Transverse colon (tissue), 4 donors: ENCODE results near the gene ZNF229. TPM values are rescaled to one million over a fixed set of nuclear protein-coding genes. Genes with fewer than 3 reads are reported as not detected.

ENCODE experiments used
- DNase-seq: peaks from one replicate; pipeline ENCODE4 v3.0.0-alpha.2; 2019
- H3K27ac ChIP-seq, 4 donors: fragments of 200-600 bp; sonication (generic); 2 replicates each; pipeline ENCODE4 v1.5.1; 2016 to 2018; ENCODE audit warnings: inconsistent platforms in 4 of 4
- H3K27me3 ChIP-seq: fragments of 200-600 bp; sonication (generic); 2 replicates; pipeline ENCODE4 v1.5.1; 2017; ENCODE audit warnings: inconsistent platforms
- H3K36me3 ChIP-seq, 4 donors: fragments of 200-600 bp; sonication (generic); 2 replicates each; pipeline ENCODE4 v1.5.1; 2017 to 2019; ENCODE audit warnings: inconsistent platforms in 4 of 4
- H3K4me1 ChIP-seq, 4 donors: fragments of 200-600 bp; sonication (generic); 2 replicates each; pipeline ENCODE4 v1.5.1; 2017 to 2020; ENCODE audit warnings: inconsistent platforms in 4 of 4
- H3K4me3 ChIP-seq, 4 donors: fragments of 200-600 bp; sonication (generic); 1 replicate in 1 of 4; 2 replicates in 3 of 4; pipeline versions ENCODE4 v1.5.1 to v1.6.1; 2017 to 2019; ENCODE audit warnings: inconsistent platforms in 4 of 4
- H3K9me3 ChIP-seq, 2 donors: fragments of 200-600 bp; sonication (generic); 2 replicates each; pipeline ENCODE4 v1.5.1; 2017 to 2019; ENCODE audit warnings: inconsistent platforms in 2 of 2
- EP300 ChIP-seq: sonication (generic); formaldehyde crosslinking; IDR thresholded peaks from one replicate; pipeline ENCODE4 v1.6.1; 2017; ENCODE audit warnings: antibody characterized with exemption, low read depth
- POLR2A ChIP-seq: fragments of 450-650 bp; IDR thresholded peaks from one replicate; pipeline ENCODE4 v1.6.1; 2016; ENCODE audit warnings: antibody characterized with exemption, mild to moderate bottlenecking, moderate library complexity
- POLR2AphosphoS5 ChIP-seq, 3 donors: sonication (generic); formaldehyde crosslinking; IDR thresholded peaks; one replicate each; pipeline ENCODE4 v1.6.1; 2016; ENCODE audit warnings: antibody characterized with exemption in 3 of 3
- WGBS, 2 donors: methylation state at CpG; one replicate each; pipeline ENCODE4 v1.1.5; 2018; ENCODE audit warnings: low coverage in 1 of 2; 5-methylcytosine and 5-hydroxymethylcytosine counted together
- in situ Hi-C, 4 donors: fragments of 200-750 bp; cut with MboI; loops; one replicate each; pipeline versions ENCODE4 v1.15.0 to v1.15.1; 2017; ENCODE audit warnings: low sequenced_read_pairs in 3 of 4, low pct_ligation_motif_present in 1 of 4, low pct_unique_long_range_greater_than_20kb in 1 of 4
- intact Hi-C: fragments of 100-400 bp; cut with DNase I; formaldehyde crosslinking; loops from one replicate; pipeline ENCODE4 v1.15.1; 2023; ENCODE audit warnings: low total_unique reads
- total RNA-seq, 4 donors: library from RNA; depleted of rRNA; stranded (reverse); fragments of >200 nt; gene quantifications; one replicate each; pipeline ENCODE4 v1.1.0, GENCODE V29; 2016
- TF ChIP-seq, protein P1 (sequence below), 5 experiments: fragments of 200-600 bp in 3 of 5; fragments of 450-650 bp in 2 of 5; sonication (generic) in 3 of 5; IDR thresholded peaks; 1 replicate in 2 of 5; 2 replicates in 3 of 5; pipeline ENCODE4 v1.5.1; 2016 to 2017; ENCODE audit warnings: antibody characterized with exemption in 5 of 5, inconsistent platforms in 3 of 5, mild to moderate bottlenecking in 2 of 5, moderate library complexity in 1 of 5

Gene ZNF229
- total RNA-seq, 4 donors from 2014 or later = 0.64 to 7.1 (median 1.1) TPM

DNA sequence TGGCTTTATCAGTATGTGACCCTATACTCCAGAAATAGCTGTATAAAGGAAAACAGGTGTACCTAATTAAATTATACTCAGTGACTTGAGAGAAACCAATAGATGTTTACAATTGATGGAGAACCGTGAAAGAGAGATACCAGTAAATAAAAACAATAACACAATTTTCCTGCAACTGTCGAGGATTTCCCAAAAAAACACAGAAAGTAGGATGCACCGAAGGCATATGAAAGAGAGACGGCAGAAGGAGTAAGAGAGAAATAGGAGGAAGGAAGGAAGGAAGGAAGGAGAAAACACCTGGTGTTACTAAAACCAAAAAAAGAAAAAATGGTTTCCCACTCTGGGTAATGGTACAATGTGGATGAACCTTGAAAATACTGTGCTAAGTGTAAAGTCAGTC is 6.8 kb upstream of the ZNF229 start:
- intact Hi-C loops = no loop called here

GRCh38 chr19:44452367-44452766 is 4.1 kb upstream of the ZNF229 start:
- H3K27ac ChIP-seq = no peak overlapping the region
- intact Hi-C loops (no loop called here), in situ Hi-C loops (no loop called here)
- TF ChIP-seq POLR2A (no peak), EP300 (no peak), POLR2AphosphoS5 (IDR thresholded peaks at IDR 0.05) (no peak)
- TF ChIP-seq, protein P1, sequence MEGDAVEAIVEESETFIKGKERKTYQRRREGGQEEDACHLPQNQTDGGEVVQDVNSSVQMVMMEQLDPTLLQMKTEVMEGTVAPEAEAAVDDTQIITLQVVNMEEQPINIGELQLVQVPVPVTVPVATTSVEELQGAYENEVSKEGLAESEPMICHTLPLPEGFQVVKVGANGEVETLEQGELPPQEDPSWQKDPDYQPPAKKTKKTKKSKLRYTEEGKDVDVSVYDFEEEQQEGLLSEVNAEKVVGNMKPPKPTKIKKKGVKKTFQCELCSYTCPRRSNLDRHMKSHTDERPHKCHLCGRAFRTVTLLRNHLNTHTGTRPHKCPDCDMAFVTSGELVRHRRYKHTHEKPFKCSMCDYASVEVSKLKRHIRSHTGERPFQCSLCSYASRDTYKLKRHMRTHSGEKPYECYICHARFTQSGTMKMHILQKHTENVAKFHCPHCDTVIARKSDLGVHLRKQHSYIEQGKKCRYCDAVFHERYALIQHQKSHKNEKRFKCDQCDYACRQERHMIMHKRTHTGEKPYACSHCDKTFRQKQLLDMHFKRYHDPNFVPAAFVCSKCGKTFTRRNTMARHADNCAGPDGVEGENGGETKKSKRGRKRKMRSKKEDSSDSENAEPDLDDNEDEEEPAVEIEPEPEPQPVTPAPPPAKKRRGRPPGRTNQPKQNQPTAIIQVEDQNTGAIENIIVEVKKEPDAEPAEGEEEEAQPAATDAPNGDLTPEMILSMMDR (IDR thresholded peaks at IDR 0.05) = no peak
- H3K4me1 ChIP-seq = peaks cover 0 to 6% (median 2%) of the 10 kb centered on the region in 4 donors
- H3K4me3 ChIP-seq = no peak overlapping the region
- 91 to 100% methylated on average over 2 to 4 of the region's 4 CpGs for WGBS, 2 donors
- H3K27me3 ChIP-seq = no peaks in the 10 kb centered on the region
- no peaks in the 10 kb centered on the region for H3K36me3 ChIP-seq
- no peak for DNase-seq
- H3K9me3 ChIP-seq = peaks cover 27 to 33% of the 10 kb centered on the region in 2 donors

More for the DNA sequence above, 6.8 kb upstream of the ZNF229 start:
- Histone ChIP-seq H3K4me3 (no peak overlapping the region), H3K27me3 (no peaks in the 10 kb centered on the region), H3K27ac (no peak overlapping the region), H3K36me3 (no peaks in the 10 kb centered on the region), H3K4me1 (no peaks in the 10 kb centered on the region), H3K9me3 (peaks cover 18 to 31% of the 10 kb centered on the region in 2 donors)
- in situ Hi-C loops = no loop called here
- WGBS, 2 donors = 63 to 80% methylated on average over 1 to 4 of the region's 4 CpGs
- no peak for DNase-seq
- no peak for TF ChIP-seq EP300
- TF ChIP-seq POLR2A = no peak
- no peak for TF ChIP-seq POLR2AphosphoS5 (IDR thresholded peaks at IDR 0.05)

DNA sequence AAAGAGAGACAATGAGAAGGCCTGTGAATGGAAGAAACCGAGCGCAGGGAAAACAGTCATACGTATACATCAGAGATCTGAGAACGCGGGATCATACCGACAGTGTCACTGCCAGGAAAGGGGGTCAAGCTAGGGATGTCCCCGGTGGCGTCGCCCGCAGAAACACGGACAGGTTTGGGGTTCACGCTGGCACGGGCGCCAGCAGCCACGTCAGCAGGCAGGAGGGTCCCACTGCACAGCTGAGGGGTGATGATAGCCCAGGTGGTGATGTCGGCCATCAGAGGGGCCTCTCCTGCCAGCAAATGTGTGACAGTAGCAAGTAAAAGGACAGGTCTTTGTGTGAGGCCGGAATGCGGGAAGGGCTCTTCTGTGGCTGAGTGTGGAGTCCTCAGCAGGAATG is 3.4 kb upstream of the ZNF229 start:
- no peak overlapping the region for H3K4me3 ChIP-seq
- peaks cover 0 to 6% (median 2%) of the 10 kb centered on the region in 4 donors for H3K4me1 ChIP-seq
- 89 to 100% methylated on average over 2 to 18 of the region's 18 CpGs for WGBS, 2 donors
- no peak overlapping the region for H3K27ac ChIP-seq
- in situ Hi-C loops (no loop called here), intact Hi-C loops (no loop called here)
- H3K36me3 ChIP-seq = no peaks in the 10 kb centered on the region
- no peaks in the 10 kb centered on the region for H3K27me3 ChIP-seq
- DNase-seq = no peak
- peaks cover 27 to 34% of the 10 kb centered on the region in 2 donors for H3K9me3 ChIP-seq
- TF ChIP-seq, protein P1 (IDR thresholded peaks at IDR 0.05) = no peak
- TF ChIP-seq POLR2A (no peak), EP300 (no peak)

GRCh38 chr19:44438441-44438840 is 9.8 kb downstream of the ZNF229 start:
- no peak for DNase-seq
- H3K9me3 ChIP-seq = peaks cover 53 to 54% of the 10 kb centered on the region in 2 donors
- intact Hi-C loops (no loop called here), in situ Hi-C loops (no loop called here)
- no peak overlapping the region for H3K27ac ChIP-seq
- no peak overlapping the region for H3K4me3 ChIP-seq
- H3K36me3 ChIP-seq = peaks cover 0 to 6% (median 0%) of the 10 kb centered on the region in 4 donors
- no peaks in the 10 kb centered on the region for H3K4me1 ChIP-seq
- TF ChIP-seq POLR2A = no peak
- TF ChIP-seq EP300 = no peak
- TF ChIP-seq, protein P1 (IDR thresholded peaks at IDR 0.05) = no peak
- no peak for TF ChIP-seq POLR2AphosphoS5 (IDR thresholded peaks at IDR 0.05)
- H3K27me3 ChIP-seq = no peaks in the 10 kb centered on the region
- WGBS, 2 donors = 89 to 95% methylated on average over 3 of the region's 3 CpGs

GRCh38 chr19:44435441-44435840 is 12.8 kb downstream of the ZNF229 start:
- no peak for DNase-seq
- H3K27ac ChIP-seq = no peak overlapping the region
- in situ Hi-C loops (no loop called here), intact Hi-C loops (no loop called here)
- H3K27me3 ChIP-seq = no peaks in the 10 kb centered on the region
- no peak overlapping the region for H3K4me3 ChIP-seq
- 69 to 98% methylated on average over 2 of the region's 2 CpGs for WGBS, 2 donors
- TF ChIP-seq POLR2AphosphoS5 (IDR thresholded peaks at IDR 0.05) = no peak
- TF ChIP-seq, protein P1 (IDR thresholded peaks at IDR 0.05) = no peak
- no peak for TF ChIP-seq EP300
- TF ChIP-seq POLR2A = no peak
- peaks cover 48 to 64% of the 10 kb centered on the region in 2 donors for H3K9me3 ChIP-seq
- H3K36me3 ChIP-seq = peaks cover 0 to 14% (median 0%) of the 10 kb centered on the region in 4 donors
- H3K4me1 ChIP-seq = no peaks in the 10 kb centered on the region
